Erythroblast (primary cell): Measurements from ENCODE around the gene ZFP3.
"Not testable (repeated sequence)": the region's sequence is repeated elsewhere in the genome, so short reads cannot be mapped to it uniquely, and the experiment has no call there.

ENCODE experiments used
- DNase-seq, 2 experiments: peaks; one replicate each; lab custom pipeline; 2025; lab: John Stamatoyannopoulos, UW
- GATA1 ChIP-seq: IDR thresholded peaks from 2 replicates; pipeline ENCODE4 v1.6.1; 2011; ENCODE audit warnings: low read depth, mild to moderate bottlenecking, control low read depth, low read length, moderate library complexity
- POLR2A ChIP-seq: IDR thresholded peaks from 2 replicates; pipeline ENCODE4 v1.6.1; 2011; ENCODE audit warnings: mild to moderate bottlenecking, low read length

Gene ZFP3

DNA sequence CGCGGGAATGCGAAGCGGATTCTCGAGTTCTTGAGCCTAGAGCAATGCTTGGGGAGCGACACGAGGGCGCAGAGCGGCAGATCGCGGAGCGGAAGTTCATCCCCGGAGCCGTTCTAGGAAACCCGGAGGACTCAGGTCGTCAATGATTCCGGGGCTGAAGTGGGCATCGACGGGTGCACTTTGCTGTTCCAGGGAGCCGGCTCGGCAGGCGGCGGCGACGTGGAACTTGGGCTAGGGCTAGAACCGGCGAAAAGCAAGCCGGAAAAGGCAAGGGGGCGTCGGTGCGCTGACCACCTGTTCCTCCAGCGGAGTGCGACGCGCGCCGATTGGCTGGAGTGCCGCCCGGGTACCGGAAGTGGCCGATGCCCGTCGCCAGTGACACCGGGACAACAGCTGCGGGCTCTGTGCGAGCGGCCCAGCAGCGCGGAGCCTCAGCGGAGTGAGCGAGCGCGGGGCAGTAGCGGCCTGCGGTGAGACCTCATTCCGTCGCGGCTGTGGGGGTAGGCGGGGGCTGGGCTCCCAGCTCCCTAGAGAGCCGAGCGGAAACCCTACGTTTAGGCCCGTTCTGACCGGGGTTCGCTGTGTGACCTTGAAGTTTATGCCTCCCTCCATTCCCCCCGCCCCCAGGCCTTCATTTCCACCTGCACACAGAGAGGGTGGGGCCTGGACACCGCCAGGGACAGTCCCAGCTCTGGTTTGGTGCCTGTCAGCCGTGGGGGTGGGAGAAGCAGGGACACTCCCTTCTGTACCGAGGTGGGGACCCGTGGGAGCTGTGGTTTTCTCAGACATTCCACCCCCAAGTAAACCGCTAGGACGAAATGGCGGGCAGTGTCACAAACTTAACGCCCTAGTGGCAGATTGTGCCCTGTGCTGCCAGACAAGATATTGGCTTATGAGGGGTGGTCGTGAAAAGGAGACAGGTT, at the start of gene ZFP3:
Gene ZFP3 (plus strand): TSS at position 362 of the 923 bp plus-strand sequence. CDS start 13,038 bp downstream, outside the sequence.
- peak; percentile 75 to 78 for DNase-seq
- no peak for TF ChIP-seq GATA1
- peak; percentile 44 for TF ChIP-seq POLR2A

- DNase-seq: not testable (repeated sequence)
Measured at GRCh38 chr17:5030168-5030567, 48.1 kb upstream of the ZFP3 start.

DNA sequence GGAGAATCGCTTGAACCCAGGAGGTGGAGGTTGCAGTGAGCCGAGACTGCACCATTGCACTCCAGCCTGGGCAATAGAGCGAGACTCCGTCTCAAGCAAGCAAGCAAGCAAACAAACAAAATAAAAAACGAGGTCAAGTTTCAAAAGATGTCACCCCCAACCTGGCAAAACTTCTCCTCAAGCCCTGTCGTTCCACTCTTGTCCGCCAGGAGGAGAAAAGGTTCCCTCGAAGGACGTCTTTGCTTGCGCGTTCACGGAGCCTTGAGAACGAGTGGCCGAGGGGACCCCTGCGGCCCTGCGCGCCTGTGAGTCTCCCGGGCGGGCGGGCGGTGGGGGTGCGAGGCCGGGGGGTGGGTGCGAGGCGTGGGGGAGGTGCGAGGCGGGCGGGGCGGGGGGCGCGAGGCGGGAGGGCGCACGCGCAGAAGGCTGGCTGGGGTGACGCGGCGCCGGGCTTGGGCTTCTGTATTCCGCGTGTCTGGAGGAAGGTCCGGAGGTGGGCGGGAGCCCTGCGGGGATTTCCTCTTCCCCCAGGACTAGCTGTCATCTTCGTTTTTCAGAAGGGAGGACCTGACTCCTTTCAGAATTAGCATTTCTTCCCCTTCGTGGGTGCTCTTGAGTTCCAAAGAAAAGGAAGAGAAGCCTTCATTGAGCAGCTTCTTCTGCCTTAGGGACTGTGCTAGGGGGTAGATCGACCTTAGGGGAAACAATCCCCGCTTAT, 46.7 kb upstream of the ZFP3 start:
- no peak for TF ChIP-seq GATA1
- TF ChIP-seq POLR2A: no peak
- peak; percentile 79 to 84 for DNase-seq

- TF ChIP-seq POLR2A (no peak), GATA1 (no peak)
- DNase-seq: no peak
Measured at GRCh38 chr17:5032865-5033264, 45.4 kb upstream of the ZFP3 start.

GRCh38 chr17:5033352-5034015, 44.8 kb upstream of the ZFP3 start:
- DNase-seq: no peak
- no peak for TF ChIP-seq POLR2A
- TF ChIP-seq GATA1: no peak

GRCh38 chr17:5034063-5034462, 44.2 kb upstream of the ZFP3 start:
- no peak for DNase-seq
- TF ChIP-seq POLR2A: no peak
- TF ChIP-seq GATA1: no peak

GRCh38 chr17:5034651-5035050, 43.6 kb upstream of the ZFP3 start:
- TF ChIP-seq POLR2A: no peak
- TF ChIP-seq GATA1: no peak
- no peak for DNase-seq

DNA sequence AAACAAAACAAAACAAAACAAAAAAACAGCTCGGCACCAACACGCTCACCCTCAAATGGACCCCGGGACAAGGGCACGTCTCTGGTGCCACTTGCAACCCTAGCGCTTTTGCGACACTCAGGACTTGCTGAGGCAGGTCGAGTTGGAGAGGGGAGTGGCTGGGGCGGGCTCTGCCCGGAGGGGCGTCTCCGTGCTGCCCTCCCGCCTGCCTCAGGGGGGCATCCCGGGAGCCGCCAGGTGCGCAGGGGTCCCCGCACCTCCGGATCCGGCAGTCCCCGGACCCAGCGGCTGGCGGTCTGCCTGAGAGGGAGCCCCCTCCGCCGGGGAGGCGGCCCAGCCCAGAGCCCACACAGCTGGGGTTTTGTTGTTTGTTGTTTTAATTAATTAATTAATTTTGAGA, 43.0 kb upstream of the ZFP3 start, which contains the start of gene SLC52A1:
Gene SLC52A1 (minus strand): TSS at position 112 of the 400 bp plus-strand sequence. CDS start 820 bp downstream, outside the sequence.
- TF ChIP-seq GATA1: no peak
- TF ChIP-seq POLR2A: no peak
- DNase-seq: no peak

GRCh38 chr17:5042157-5043022, 35.9 kb upstream of the ZFP3 start:
- no peak for TF ChIP-seq POLR2A
- TF ChIP-seq GATA1: no peak
- DNase-seq: no peak

GRCh38 chr17:5043524-5043923, 34.7 kb upstream of the ZFP3 start:
- TF ChIP-seq GATA1 (no peak), POLR2A (no peak)
- no peak for DNase-seq

DNA sequence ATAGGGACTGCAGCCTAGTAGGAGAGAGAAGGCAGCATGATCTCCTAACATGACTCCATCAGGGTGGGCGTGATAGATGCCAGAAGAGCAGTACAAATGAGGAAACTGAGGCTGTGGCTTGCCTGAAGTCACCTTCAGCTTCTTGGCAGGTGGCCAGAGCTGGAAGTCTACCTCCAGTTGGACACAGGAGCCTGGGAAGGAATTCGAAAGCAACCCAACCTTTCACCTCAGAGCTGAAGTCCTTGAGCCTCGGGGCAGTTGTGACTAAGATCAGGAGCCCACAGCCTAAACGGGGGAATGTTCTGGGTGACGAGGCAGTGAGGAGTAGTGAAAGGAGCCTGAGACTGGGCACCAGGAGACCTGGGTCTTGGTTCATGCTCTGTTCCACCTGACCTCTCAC, 33.6 kb upstream of the ZFP3 start:
- TF ChIP-seq GATA1 (no peak), POLR2A (no peak)
- DNase-seq: no peak

DNA sequence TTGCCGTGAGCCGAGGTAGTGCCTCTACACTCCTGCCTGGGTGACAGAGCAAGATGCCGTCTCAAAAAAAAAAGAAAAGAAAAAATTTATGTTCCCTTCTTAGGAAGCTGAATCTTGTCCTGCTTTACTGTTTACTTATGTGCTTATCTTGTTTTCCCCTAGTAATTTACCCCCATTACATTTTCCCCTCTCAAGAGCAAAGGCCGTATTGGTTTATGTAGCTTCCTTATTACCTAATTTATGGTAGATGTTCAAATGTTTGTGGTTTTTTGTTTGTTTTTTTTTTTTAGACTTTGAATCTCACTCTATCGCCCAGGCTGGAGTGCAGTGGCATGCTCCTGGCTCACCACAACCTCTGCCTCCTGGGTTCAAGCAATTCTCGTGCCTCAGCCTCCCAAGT, 32.8 kb upstream of the ZFP3 start:
- no peak for DNase-seq
- TF ChIP-seq POLR2A: no peak
- TF ChIP-seq GATA1: no peak

DNA sequence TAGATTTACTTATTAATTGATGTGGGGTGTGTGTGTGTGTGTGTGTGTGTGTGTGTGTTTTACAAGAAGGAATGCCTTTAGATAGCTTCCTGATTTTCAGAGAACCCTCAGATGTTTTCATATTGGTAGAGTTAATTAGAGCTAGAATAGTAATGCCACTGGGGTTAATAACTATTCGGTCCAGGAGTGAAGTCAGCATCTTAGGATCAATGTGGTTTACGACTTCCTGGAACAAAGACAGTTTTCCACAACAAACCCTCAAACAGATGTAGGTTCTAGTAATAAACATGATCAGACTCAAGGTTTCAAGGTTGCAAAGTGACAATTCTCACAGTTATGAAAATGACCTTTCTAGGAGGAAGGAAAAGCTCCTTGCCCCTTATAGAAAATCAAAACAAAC, 30.8 kb upstream of the ZFP3 start:
- TF ChIP-seq GATA1 (no peak), POLR2A (no peak)
- no peak for DNase-seq
